ENCODE results near the gene RHOG. TPM values are rescaled to one million over a fixed set of nuclear protein-coding genes. Genes with fewer than 3 reads are reported as not detected.

The RHOG gene
- total RNA-seq, 1 donor from 2014 or later, result 163 TPM

- Mint-ChIP-seq H3K4me1 (peaks cover 87% of the 10 kb centered on the region), H3K9me3 (no peaks in the 10 kb centered on the region), H3K36me3 (ENCODE audit: low read depth) (no peaks in the 10 kb centered on the region), H3K4me3 (peak overlapping the region; percentile 12), H3K27ac (peak overlapping the region; percentile 69), H3K27me3 (no peaks in the 10 kb centered on the region)
- DNase-seq (no peak), ATAC-seq (ENCODE audit: low read depth) (peak; percentile 49)
- POLR2A ChIA-PET, result interaction anchor here (1.1 to 8.1 kb wide), 4 partner anchors 12 to 26 kb away, joined by 3 to 81 read pairs (median 8); partner anchors contain the start of genes RHOG and STIM1
- TF ChIP-seq CTCF (IDR thresholded peaks at IDR 0.05), result no peak
- intact Hi-C loops (cut with micrococcal nuclease), result loop anchor here (1.0 to 2.0 kb wide), 2 partner anchors 8 to 13 kb away; no protein-coding TSS in a partner anchor
- CTCF ChIA-PET, result interaction anchor here (0.9 to 2.5 kb wide), 8 partner anchors 9 to 189 kb away, joined by 3 to 8 read pairs (median 4); partner anchors contain the start of gene STIM1
Observed at GRCh38 chr11:3867209-3868091, 26.7 kb upstream of the RHOG start.

- TF ChIP-seq CTCF (IDR thresholded peaks at IDR 0.05), result no peak
- CTCF ChIA-PET, result interaction anchor here (1.3 to 2.2 kb wide), 3 partner anchors 11 to 190 kb away, joined by 3 to 8 read pairs (median 8); partner anchors contain the start of gene STIM1
- no peaks in the 10 kb centered on the region for H3K36me3 Mint-ChIP-seq (ENCODE audit: low read depth)
- POLR2A ChIA-PET, result interaction anchor here (1.1 to 8.1 kb wide), 4 partner anchors 12 to 25 kb away, joined by 3 to 81 read pairs (median 8); partner anchors contain the start of genes RHOG and STIM1
- peaks cover 88% of the 10 kb centered on the region for H3K4me1 Mint-ChIP-seq
- H3K9me3 Mint-ChIP-seq, result no peaks in the 10 kb centered on the region
- peak overlapping the region; percentile 12 for H3K4me3 Mint-ChIP-seq
- no peaks in the 10 kb centered on the region for H3K27me3 Mint-ChIP-seq
- ATAC-seq (ENCODE audit: low read depth), result no peak
- intact Hi-C loops (cut with micrococcal nuclease), result loop anchor here (1.0 to 2.0 kb wide), 2 partner anchors 8 to 14 kb away; no protein-coding TSS in a partner anchor
- H3K27ac Mint-ChIP-seq, result no peak overlapping the region
- no peak for DNase-seq
Observed at GRCh38 chr11:3866836-3867208, 26.1 kb upstream of the RHOG start.

- intact Hi-C loops (cut with micrococcal nuclease), result loop anchor here (2.0 kb wide), 1 partner anchor 15 kb away; no protein-coding TSS in a partner anchor
- DNase-seq (no peak), ATAC-seq (ENCODE audit: low read depth) (peak; percentile 33)
- Mint-ChIP-seq H3K4me1 (peaks cover 88% of the 10 kb centered on the region), H3K36me3 (ENCODE audit: low read depth) (no peaks in the 10 kb centered on the region), H3K4me3 (peak overlapping the region; percentile 55), H3K9me3 (no peaks in the 10 kb centered on the region), H3K27me3 (no peaks in the 10 kb centered on the region), H3K27ac (peak overlapping the region; percentile 72)
- ChIA-PET CTCF (interaction anchor here (1.7 to 2.6 kb wide), 3 partner anchors 11 to 17 kb away, joined by 7 to 13 read pairs (median 8); partner anchors contain the start of gene STIM1), POLR2A (interaction anchor here (0.9 to 8.1 kb wide), 4 partner anchors 11 to 26 kb away, joined by 3 to 81 read pairs (median 4); partner anchors contain the start of gene STIM1)
- no peak for TF ChIP-seq CTCF (IDR thresholded peaks at IDR 0.05)
Observed at GRCh38 chr11:3866206-3866605, 25.4 kb upstream of the RHOG start.

GRCh38 chr11:3865388-3866193 is 24.8 kb upstream of the RHOG start:
- ChIA-PET POLR2A (interaction anchor here (0.9 to 8.1 kb wide), 6 partner anchors 8 to 27 kb away, joined by 3 to 81 read pairs (median 4); partner anchors contain the start of gene STIM1), CTCF (interaction anchor here (1.3 to 2.6 kb wide), 3 partner anchors 10 to 25 kb away, joined by 3 to 13 read pairs (median 7); partner anchors contain the start of gene STIM1)
- DNase-seq (no peak), ATAC-seq (ENCODE audit: low read depth) (peak; percentile 51)
- H3K27me3 Mint-ChIP-seq, result no peaks in the 10 kb centered on the region
- no peaks in the 10 kb centered on the region for H3K36me3 Mint-ChIP-seq (ENCODE audit: low read depth)
- no peak for TF ChIP-seq CTCF (IDR thresholded peaks at IDR 0.05)
- H3K4me1 Mint-ChIP-seq, result peaks cover 91% of the 10 kb centered on the region
- intact Hi-C loops (cut with micrococcal nuclease), result loop anchor here (1.0 to 2.0 kb wide), 2 partner anchors 9 to 15 kb away; no protein-coding TSS in a partner anchor
- H3K4me3 Mint-ChIP-seq, result peak overlapping the region; percentile 55
- no peaks in the 10 kb centered on the region for H3K9me3 Mint-ChIP-seq
- H3K27ac Mint-ChIP-seq, result peak overlapping the region; percentile 72
